ENCODE measurements around the gene ERCC6L. TPM values are rescaled to one million over a fixed set of nuclear protein-coding genes. Genes with fewer than 3 reads are reported as not detected.
A peak's percentile ranks its signal among the peaks of the same experiment; 100 is the strongest.
"Not testable (repeated sequence)": the region's sequence is repeated elsewhere in the genome, so short reads cannot be mapped to it uniquely, and the experiment has no call there.

Gene ERCC6L
- total RNA-seq, 1 donor from 2014 or later, result not detected

DNA sequence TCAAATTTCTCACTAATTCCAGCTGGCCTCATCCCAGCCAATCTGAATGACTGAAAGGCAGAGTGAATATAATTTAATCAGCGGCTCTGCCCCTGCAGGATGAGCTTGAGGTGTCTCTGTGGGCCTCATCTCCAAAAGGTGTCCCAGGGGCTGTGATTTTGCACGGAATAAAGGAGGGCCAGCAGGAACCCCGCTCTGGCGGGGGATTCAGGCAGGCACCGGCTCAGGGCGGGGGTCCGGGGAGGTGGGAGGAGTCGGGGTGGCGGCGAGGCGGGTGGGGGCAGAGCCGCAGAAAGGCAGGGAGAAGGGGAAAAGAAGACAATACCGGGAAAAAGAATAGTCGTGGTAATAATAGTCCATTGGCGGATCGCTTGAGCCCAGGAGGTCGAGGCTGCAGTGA lies 16.0 kb upstream of the ERCC6L start:
- no peak for DNase-seq (ENCODE audit: low read depth)

GRCh38 chrX:72253686-72254085 lies 14.9 kb upstream of the ERCC6L start:
- no peak for DNase-seq (ENCODE audit: low read depth)

DNA sequence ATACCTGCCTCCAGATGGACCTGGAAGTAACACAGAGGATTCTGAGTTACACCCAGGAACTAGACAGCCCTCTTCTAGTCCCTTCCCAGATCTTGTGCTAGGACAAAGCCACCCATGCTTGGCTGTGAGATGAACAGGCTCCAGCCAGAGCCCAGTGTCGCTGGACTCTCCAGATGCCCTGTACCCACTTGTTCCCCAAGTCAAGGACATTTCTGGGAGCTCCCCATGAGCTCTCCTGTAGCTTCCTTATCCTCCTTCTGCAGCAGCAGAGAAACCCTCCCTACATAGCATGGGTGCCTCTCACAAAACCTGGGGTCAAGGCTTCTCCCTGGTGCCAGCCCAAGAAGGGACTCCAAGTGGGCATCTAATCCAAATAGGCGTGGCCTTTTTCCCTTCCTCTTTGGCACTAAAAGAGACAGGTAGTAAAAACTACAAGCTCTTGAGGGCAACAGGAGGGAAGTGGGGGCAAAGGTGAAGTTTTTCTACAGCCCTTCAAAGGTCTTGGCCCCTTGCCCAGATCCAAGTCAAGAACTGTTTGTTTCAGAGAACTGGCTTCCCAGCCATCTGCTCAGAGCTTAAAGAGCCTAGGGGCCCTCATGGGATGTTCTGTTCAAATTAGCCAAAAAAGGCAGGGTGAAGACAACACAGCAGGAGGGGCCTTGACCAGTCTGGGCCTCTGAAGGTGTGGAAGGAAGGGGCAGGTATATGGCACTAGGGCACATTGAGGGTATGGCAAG lies 8.5 kb upstream of the ERCC6L start:
- no peak for DNase-seq (ENCODE audit: low read depth)

DNA sequence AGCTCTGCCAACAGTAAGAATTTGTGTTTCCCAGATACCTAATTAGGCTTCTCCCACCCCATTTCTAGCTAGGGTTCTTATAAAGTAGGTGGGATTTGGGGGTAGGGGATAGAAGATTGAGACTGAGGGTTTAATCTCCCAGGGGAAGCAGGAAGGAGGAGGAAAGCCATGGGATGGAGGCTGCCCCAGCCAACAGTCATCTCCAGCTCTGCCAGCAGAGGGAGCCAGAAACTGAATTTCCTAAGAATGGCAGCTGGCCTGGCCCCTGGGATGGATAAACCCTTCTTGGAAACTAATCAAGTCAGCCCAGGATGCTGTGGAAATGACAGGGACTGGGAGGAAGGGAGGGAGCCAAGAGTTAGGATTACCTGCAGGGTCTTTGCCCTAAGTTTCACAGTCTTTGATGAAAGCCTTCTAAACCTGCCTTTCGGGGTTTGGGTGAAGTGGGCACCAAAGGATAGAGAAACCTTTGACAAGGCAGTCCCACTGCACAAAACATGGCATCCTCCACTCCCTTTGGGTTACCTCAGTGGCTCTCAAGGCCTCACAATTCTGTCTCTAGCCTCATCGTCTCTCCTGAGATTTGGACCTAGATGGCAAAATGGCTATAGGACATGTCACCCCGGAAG lies 6.7 kb upstream of the ERCC6L start:
- peak; percentile 63 for DNase-seq (ENCODE audit: low read depth)

DNA sequence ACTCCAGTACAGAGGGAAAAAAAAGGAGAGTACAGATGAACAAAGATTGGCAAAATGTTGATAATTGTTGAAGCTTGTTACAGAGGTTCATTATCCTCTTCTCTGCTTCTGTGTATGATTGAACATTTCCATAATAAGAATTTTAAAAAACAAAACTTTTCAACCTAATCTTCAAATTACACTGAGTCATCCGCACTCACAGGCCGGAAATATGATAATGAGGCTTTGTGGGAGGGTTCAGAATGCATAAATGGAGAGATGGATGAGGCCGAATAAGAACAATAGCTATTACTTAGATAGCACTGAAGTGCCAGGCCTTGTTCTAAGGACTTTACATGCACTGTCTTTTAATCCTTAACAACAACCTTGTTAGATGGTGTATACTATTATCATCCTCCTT lies 4.6 kb upstream of the ERCC6L start:
- peak; percentile 17 for DNase-seq (ENCODE audit: low read depth)

- no peak for DNase-seq (ENCODE audit: low read depth)
Measured at GRCh38 chrX:72240976-72241375, 2.1 kb upstream of the ERCC6L start.

- DNase-seq (ENCODE audit: low read depth), result no peak
Measured at GRCh38 chrX:72238183-72238582, 644 bp downstream of the ERCC6L start.

DNA sequence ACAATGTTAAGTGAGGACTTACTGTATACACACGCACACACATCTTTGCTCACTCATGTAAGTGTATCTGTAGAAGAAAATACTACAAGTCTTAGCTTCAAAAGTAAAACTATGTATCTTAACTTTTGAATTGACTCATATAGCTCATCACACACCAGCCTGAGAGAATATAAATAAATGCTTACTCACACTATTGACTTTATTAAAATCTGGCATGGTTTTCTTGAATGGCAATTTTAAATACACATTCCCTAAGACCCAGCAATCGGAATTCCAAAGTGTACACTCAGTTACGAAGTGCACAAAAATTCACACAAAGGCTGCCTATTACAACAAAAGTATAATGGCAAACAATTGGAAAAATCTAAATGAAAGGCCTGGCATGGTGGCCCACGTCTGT lies 2.0 kb downstream of the ERCC6L start:
- DNase-seq (ENCODE audit: low read depth), result no peak

GRCh38 chrX:72230290-72230689 lies 8.5 kb downstream of the ERCC6L start:
- DNase-seq (ENCODE audit: low read depth), result no peak

GRCh38 chrX:72220375-72220774 lies 18.5 kb downstream of the ERCC6L start:
- not testable (repeated sequence) for DNase-seq (ENCODE audit: low read depth)

GRCh38 chrX:72216973-72217372 lies 21.9 kb downstream of the ERCC6L start:
- no peak for DNase-seq (ENCODE audit: low read depth)

DNA sequence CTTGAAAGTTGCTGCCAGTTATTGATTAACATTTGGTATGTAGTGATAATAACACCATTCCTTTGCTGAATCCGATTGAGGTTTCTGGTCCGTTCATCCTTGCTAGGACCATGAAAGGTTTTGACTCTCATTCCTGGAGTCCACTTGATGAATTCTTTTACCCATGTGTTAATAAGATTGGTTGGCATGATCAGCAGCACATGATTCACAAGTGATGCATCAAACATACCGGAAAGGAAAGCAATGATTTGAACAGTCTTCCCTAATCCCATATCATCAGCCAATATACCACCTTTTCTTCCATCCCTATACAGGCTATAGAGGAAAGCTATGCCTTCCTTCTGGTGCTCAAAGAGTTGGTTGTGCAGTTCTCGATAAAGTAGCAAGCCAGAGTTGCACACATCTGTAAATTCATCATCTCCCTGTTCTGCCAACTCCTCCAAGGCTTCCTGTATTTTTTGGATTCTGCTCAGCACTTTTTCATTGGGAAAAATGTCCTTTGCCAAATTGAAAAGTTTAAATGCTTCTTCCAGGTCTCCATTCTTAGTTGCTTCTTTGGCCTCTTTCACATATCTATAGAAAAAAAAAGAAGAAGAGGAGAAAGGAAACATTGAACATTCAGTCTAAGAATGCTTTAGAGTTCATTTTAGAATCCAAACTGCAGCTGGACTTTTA lies 30.6 kb downstream of the ERCC6L start:
- DNase-seq (ENCODE audit: low read depth), result no peak

- no peak for DNase-seq (ENCODE audit: low read depth)
Measured at GRCh38 chrX:72207366-72207765, 31.5 kb downstream of the ERCC6L start.

- DNase-seq (ENCODE audit: low read depth), result no peak
Measured at GRCh38 chrX:72205706-72206105, 33.1 kb downstream of the ERCC6L start.

DNA sequence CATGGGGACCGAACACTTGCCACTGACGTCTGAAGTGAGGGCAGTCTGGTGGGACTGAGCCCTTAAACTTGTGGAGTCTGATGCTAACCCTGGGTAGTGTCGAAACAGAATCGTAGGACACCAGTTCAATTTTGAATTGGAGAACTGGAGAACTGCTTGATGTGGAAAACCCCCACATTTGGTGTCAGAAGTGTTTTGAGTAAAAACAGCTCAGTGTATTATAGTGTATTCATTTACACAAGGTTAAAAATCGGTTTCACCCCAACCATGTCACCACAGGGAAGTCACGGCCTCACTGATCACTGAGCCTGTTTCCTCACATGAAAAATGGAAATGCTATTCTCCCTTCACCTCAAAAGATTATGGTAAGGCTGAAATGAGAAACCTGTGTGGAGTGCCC lies 35.4 kb downstream of the ERCC6L start:
- DNase-seq (ENCODE audit: low read depth), result no peak

- DNase-seq (ENCODE audit: low read depth), result no peak
Measured at GRCh38 chrX:72202792-72203401, 35.9 kb downstream of the ERCC6L start.

- DNase-seq (ENCODE audit: low read depth), result peak; percentile 43
Measured at GRCh38 chrX:72201836-72202536, 36.8 kb downstream of the ERCC6L start.

GRCh38 chrX:72182924-72183323 lies 55.9 kb downstream of the ERCC6L start:
- no peak for DNase-seq (ENCODE audit: low read depth)

GRCh38 chrX:72181178-72182125 lies 57.4 kb downstream of the ERCC6L start, which contains the start of gene PIN4:
Gene PIN4, plus strand, starts transcription at chrX:72181757. Its CDS starts 29 bp downstream, at chrX:72181786.
- DNase-seq (ENCODE audit: low read depth), result peak; percentile 96

DNA sequence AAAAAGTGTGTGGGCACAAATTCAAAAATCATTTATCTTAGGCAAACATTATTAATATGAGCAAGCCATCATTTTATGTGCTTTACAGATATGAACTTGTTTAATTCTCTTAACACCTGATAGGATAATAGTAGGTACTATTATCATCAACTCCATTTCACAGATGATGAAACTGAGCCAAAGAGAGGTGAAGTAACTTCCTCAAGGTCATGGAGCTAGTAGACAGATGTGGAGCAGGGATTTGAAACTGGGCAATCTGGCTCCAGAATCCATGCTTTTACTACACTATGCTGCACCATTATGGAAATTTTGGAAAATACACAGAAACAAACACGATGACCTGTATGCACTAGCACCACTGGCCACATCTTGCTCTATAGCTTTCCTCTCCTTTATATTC lies 58.3 kb downstream of the ERCC6L start:
- no peak for DNase-seq (ENCODE audit: low read depth)

All from myocyte (in vitro differentiated cells).